Activated naive CD4-positive, alpha-beta T cell treated with anti-CD3 and anti-CD28 coated beads for 36 hours (primary cell): Measurements from ENCODE around the gene ZBTB12. TPM values are rescaled to one million over a fixed set of nuclear protein-coding genes. Genes with fewer than 3 reads are reported as not detected.

Experiments
- CTCF ChIA-PET: fragments of 350-600 bp; sonication (Branson Sonifier 250); formaldehyde crosslinking; loops from one replicate; lab custom pipeline; 2021; ENCODE audit warnings: antibody characterized with exemption; lab: Charles Lee
- DNase-seq: peaks from one replicate; pipeline ENCODE4 v3.0.0-alpha.2; 2020
- H3K27ac Mint-ChIP-seq: one replicate; pipeline ENCODE4 v1.8.0; 2021; ENCODE audit warnings: mild to moderate bottlenecking, mixed read lengths
- H3K27me3 Mint-ChIP-seq: one replicate; pipeline ENCODE4 v1.8.0; 2021; ENCODE audit warnings: low read depth, mixed read lengths
- H3K36me3 Mint-ChIP-seq: one replicate; pipeline ENCODE4 v1.8.0; 2021; ENCODE audit warnings: low read depth, mixed read lengths
- H3K4me1 Mint-ChIP-seq: one replicate; pipeline ENCODE4 v1.8.0; 2021; ENCODE audit warnings: low read depth, mixed read lengths
- H3K4me3 Mint-ChIP-seq: one replicate; pipeline ENCODE4 v1.8.0; 2021; ENCODE audit warnings: mild to moderate bottlenecking, moderate library complexity, mixed read lengths
- H3K9me3 Mint-ChIP-seq: one replicate; pipeline ENCODE4 v1.8.0; 2021; ENCODE audit warnings: mixed read lengths
- intact Hi-C: fragments of 100-400 bp; cut with micrococcal nuclease; formaldehyde crosslinking; loops from one replicate; pipeline ENCODE4 v1.15.1; 2023
- total RNA-seq, 2 experiments: library from RNA; stranded (reverse); gene quantifications; one replicate each; pipeline ENCODE4 v1.2.3, GENCODE V29; 2021

The ZBTB12 gene
- total RNA-seq, 2 experiments from 2014 or later, result 0.57 to 0.69 TPM

DNA sequence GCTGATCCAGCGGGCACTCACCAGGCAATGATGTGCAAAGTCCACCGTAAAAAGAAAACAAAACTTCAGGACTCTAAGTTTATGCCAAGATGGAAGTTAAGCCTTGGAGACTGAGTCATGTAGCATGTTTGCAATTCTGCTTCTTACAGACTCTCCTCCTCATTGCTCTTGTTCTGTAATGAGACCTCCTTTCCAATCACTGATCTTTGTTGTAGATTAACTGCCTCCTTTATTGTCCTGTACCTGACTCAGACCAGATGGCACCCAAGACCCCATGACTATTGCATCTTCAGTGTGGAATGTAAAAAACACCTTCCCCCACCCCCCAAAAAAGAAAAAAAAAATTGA is 50.4 kb downstream of the ZBTB12 start:
- peaks cover 2% of the 10 kb centered on the region for H3K36me3 Mint-ChIP-seq
- no peaks in the 10 kb centered on the region for H3K27me3 Mint-ChIP-seq
- CTCF ChIA-PET, result interaction anchor here (0.8 kb wide), 1 partner anchor 166 kb away, joined by 3 read pairs; no protein-coding TSS in a partner anchor
- H3K27ac Mint-ChIP-seq, result no peak overlapping the region
- H3K4me3 Mint-ChIP-seq, result no peak overlapping the region
- intact Hi-C loops, result no loop called here
- peaks cover 4% of the 10 kb centered on the region for H3K9me3 Mint-ChIP-seq
- H3K4me1 Mint-ChIP-seq, result no peaks in the 10 kb centered on the region
- no peak for DNase-seq

DNA sequence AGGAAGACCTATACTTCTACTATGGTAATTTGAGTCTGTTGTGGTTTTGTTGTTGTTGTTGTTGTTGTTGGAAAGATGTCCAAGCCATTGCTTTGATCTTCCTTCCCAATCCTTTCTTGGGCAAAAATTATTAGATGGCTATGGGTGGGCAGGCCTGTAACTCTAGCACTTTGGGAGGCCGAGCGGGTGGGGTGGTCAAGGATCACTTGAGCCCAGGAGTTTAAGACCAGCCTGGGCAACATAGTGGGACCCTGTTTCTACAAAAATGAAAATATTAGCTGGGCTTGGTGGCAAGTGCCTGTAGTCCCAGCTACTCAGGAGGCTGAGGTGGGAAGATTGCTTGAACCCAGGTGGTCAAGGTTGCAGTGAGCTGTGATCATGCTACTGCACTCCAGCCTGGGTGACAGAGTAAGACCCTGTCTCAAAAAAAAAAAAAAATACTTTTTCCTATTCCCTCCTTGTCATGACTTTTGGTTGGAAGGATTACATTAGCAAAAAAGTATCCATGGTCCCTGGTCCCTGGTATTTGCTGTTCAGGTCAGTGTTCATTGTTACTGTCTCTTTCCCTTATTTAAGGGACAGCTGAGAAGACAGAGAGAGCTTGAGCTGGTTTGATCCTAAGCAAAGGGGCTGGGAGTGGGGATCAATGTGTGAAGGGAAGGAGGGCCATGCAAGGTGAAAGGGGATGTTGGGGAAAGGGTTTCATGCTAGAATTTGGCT is 51.0 kb downstream of the ZBTB12 start:
- intact Hi-C loops, result no loop called here
- DNase-seq, result no peak
- CTCF ChIA-PET, result interaction anchor here (0.8 kb wide), 1 partner anchor 165 kb away, joined by 3 read pairs; no protein-coding TSS in a partner anchor

More for the DNA sequence above, 51.0 kb downstream of the ZBTB12 start:
- Mint-ChIP-seq H3K27me3 (no peaks in the 10 kb centered on the region), H3K27ac (no peak overlapping the region), H3K4me1 (no peaks in the 10 kb centered on the region), H3K4me3 (no peak overlapping the region), H3K36me3 (peaks cover 2% of the 10 kb centered on the region), H3K9me3 (peaks cover 4% of the 10 kb centered on the region)

Other genes with a start within 250 kb of the ZBTB12 start
- 100 to 1,000 TPM; 286 to 295 TPM for gene BAG6, start 249.4 kb downstream of the ZBTB12 start, total RNA-seq
- gene APOM, start 246.2 kb downstream of the ZBTB12 start, total RNA-seq, result 1 to 10 TPM; 2.6 to 3.7 TPM
- 1 to 10 TPM; 8.8 to 9.0 TPM for gene C6orf47, start 241.3 kb downstream of the ZBTB12 start, total RNA-seq
- gene GPANK1, start 237.1 kb downstream of the ZBTB12 start, total RNA-seq, result 10 to 100 TPM; 31.2 to 32.4 TPM
- gene CSNK2B, start 236.0 kb downstream of the ZBTB12 start, total RNA-seq, result 100 to 1,000 TPM; 215 to 219 TPM
- 1 to 10 TPM; 6.4 to 6.5 TPM for gene LY6G5B, start 232.1 kb downstream of the ZBTB12 start, total RNA-seq
- gene LY6G5C, start 221.0 kb downstream of the ZBTB12 start, total RNA-seq, result 1 to 10 TPM in 1 of 2 experiments, under 1 TPM in 1; 0.93 to 1.4 TPM
- gene ABHD16A, start 198.8 kb downstream of the ZBTB12 start, total RNA-seq, result 10 to 100 TPM; 19.9 to 22.5 TPM
- gene LY6G6F, start 195.2 kb downstream of the ZBTB12 start, total RNA-seq, result not detected
- not detected for gene LY6G6D, start 186.7 kb downstream of the ZBTB12 start, total RNA-seq
- gene LY6G6C, start 180.3 kb downstream of the ZBTB12 start, total RNA-seq, result not detected
- gene MPIG6B, start 178.7 kb downstream of the ZBTB12 start, total RNA-seq, result under 1 TPM in 1 of 2 experiments, not detected in 1; 0.49 TPM
- 10 to 100 TPM in 1 of 2 experiments, 1 to 10 TPM in 1; 8.5 to 11.3 TPM for gene DDAH2, start 172.8 kb downstream of the ZBTB12 start, total RNA-seq
- 100 to 1,000 TPM; 348 to 353 TPM for gene CLIC1, start 165.6 kb downstream of the ZBTB12 start, total RNA-seq
- 100 to 1,000 TPM; 101 to 105 TPM for gene MSH5, start 162.1 kb downstream of the ZBTB12 start, total RNA-seq
- gene SAPCD1, start 139.4 kb downstream of the ZBTB12 start, total RNA-seq, result 10 to 100 TPM in 1 of 2 experiments, 1 to 10 TPM in 1; 9.8 to 10.5 TPM
- under 1 TPM; 0.69 to 0.89 TPM for gene VWA7, start 124.8 kb downstream of the ZBTB12 start, total RNA-seq
- gene VARS1, start 106.3 kb downstream of the ZBTB12 start, total RNA-seq, result 100 to 1,000 TPM; 157 to 161 TPM
- gene LSM2, start 95.1 kb downstream of the ZBTB12 start, total RNA-seq, result 100 to 1,000 TPM; 172 to 174 TPM
- gene HSPA1L, start 86.8 kb downstream of the ZBTB12 start, total RNA-seq, result under 1 TPM; 0.86 to 0.95 TPM
- 10 to 100 TPM; 19.8 to 23.1 TPM for gene HSPA1A, start 86.5 kb downstream of the ZBTB12 start, total RNA-seq
- 10 to 100 TPM; 47.8 to 50.1 TPM for gene HSPA1B, start 74.3 kb downstream of the ZBTB12 start, total RNA-seq
- 1 to 10 TPM; 8.4 to 9.2 TPM for gene NEU1, start 39.3 kb downstream of the ZBTB12 start, total RNA-seq
- under 1 TPM in 1 of 2 experiments, not detected in 1; 0.10 TPM for gene SLC44A4, start 23.1 kb downstream of the ZBTB12 start, total RNA-seq
- gene EHMT2, start 4.4 kb downstream of the ZBTB12 start, total RNA-seq, result 10 to 100 TPM; 33.0 to 37.3 TPM
- 1 to 10 TPM; 1.6 to 2.1 TPM for gene C2, start 25.6 kb upstream of the ZBTB12 start, total RNA-seq
- gene CFB, start 44.0 kb upstream of the ZBTB12 start, total RNA-seq, result 1 to 10 TPM in 1 of 2 experiments, under 1 TPM in 1; 0.74 to 1.7 TPM
- gene NELFE, start 56.9 kb upstream of the ZBTB12 start, total RNA-seq, result 10 to 100 TPM; 83.2 to 87.4 TPM
- gene SKIC2, start 57.1 kb upstream of the ZBTB12 start, total RNA-seq, result 100 to 1,000 TPM in 1 of 2 experiments, 10 to 100 TPM in 1; 93.6 to 101 TPM
- 10 to 100 TPM; 12.5 to 13.0 TPM for gene DXO, start 70.1 kb upstream of the ZBTB12 start, total RNA-seq
- 1 to 10 TPM; 3.2 to 3.5 TPM for gene C4A, start 80.0 kb upstream of the ZBTB12 start, total RNA-seq
- 1 to 10 TPM; 2.7 to 3.3 TPM for gene C4B, start 112.7 kb upstream of the ZBTB12 start, total RNA-seq
- under 1 TPM in 1 of 2 experiments, not detected in 1; 0.19 TPM for gene CYP21A2, start 136.3 kb upstream of the ZBTB12 start, total RNA-seq
- 1 to 10 TPM; 2.9 to 4.8 TPM for gene TNXB, start 207.3 kb upstream of the ZBTB12 start, total RNA-seq
- 10 to 100 TPM; 68.2 to 69.4 TPM for gene ATF6B, start 226.2 kb upstream of the ZBTB12 start, total RNA-seq
- gene FKBPL, start 228.2 kb upstream of the ZBTB12 start, total RNA-seq, result 1 to 10 TPM; 6.0 to 6.2 TPM
- gene PRRT1, start 249.9 kb upstream of the ZBTB12 start, total RNA-seq, result 1 to 10 TPM; 1.1 TPM